Esophagus mucosa (tissue), 1 donor: ENCODE results near the gene GSTM4. TPM values are rescaled to one million over a fixed set of nuclear protein-coding genes. Genes with fewer than 3 reads are reported as not detected.

Source experiments
- ATAC-seq: fragments of 200-7000 bp; cut with Tn5 transposase; one replicate; pipeline ENCODE4 v1.9.1; 2020
- total RNA-seq: library from RNA; stranded (reverse); gene quantifications from one replicate; pipeline ENCODE4 v1.2.4, GENCODE V29; 2023
- donor health status: DM: yes; HTN: yes; CAD: no.

The GSTM4 gene
- total RNA-seq, result 27.3 TPM

DNA sequence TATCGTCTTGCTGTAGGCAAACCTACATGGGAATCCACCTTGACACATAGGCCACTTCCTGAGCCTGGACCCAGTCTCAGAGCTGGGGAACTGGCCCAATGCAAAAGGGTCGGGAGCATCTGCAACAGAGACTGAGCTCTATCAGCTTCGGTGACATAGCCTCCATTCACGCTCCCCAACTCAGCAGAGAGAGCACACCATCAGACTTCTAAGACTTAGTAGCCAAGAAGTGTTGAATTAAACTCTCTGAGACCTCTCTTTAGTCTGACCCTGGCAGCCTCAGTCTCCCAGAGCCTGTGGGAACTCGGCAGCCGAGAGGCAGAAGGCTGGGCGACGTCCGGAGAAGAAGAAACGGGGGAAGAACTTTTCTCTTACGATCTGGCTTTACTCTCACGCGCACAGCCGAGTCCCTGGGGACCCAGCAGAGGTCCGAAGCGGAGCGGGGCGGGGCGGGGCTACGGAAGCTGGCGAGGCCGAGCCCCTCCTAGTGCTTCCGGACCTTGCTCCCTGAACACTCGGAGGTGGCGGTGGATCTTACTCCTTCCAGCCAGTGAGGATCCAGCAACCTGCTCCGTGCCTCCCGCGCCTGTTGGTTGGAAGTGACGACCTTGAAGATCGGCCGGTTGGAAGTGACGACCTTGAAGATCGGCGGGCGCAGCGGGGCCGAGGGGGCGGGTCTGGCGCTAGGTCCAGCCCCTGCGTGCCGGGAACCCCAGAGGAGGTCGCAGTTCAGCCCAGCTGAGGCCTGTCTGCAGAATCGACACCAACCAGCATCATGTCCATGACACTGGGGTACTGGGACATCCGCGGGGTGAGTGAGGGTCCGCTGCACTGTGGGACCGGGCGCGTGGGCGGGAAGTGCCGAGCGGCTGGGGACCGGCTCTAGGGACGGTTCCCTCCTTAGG lies at the start of gene GSTM4:
TSS of gene GSTM4 (plus strand) at position 485 of the 905 bp plus-strand sequence. CDS start at position 776, 291 bp downstream.
- peak; percentile 84 for ATAC-seq

DNA sequence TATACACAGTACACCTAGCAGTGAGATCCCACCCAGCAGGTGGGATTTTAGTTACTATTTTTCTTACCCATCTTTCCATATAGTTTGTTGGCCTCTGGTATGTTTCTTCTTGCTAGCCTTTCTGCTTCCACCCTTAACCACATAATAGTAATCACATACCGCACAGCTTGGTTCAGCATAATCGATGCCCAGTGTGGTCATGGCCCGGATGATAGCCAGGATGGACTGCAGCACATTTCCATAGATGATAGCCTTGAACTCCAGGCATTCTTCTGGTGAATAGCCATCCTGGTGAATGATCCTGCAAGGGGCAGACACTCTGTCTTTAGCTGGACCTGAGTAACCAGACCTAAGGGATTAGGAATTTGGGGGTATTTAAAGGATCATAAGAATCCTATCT lies 46.0 kb upstream of the GSTM4 start:
- no peak for ATAC-seq

DNA sequence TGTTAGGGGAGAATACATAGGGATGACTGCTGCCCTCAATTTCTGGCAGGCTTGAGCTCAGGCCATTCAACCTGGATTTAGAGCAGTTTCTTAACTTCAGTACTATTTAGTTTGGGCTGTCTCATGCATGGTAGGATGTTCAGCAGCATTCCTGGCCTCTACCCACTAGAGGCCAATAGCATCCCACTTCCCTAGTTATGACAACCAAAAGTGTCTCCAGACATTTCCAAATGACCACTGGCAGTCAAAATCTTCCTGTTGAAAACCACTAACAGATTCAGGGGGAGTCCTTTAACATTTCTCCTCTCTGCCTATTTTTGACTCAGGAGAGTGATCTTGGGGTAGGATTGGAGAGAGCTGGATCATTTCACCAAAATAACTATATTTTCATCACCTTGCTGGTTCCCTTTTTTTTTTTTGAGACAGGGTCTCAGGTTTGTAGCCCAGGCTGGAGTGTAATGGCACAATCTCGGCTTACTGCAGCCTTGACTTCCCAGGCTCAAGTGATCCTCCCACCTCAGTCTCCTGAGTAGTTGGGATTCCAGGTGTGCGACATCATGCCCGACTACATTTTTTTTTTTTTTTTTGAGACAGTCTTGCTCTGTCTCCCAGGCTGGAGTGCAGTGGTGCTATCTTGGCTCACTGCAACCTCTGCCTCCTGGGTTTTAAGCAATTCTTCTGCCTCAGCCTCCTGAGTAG lies 45.1 kb upstream of the GSTM4 start:
- ATAC-seq, result no peak

DNA sequence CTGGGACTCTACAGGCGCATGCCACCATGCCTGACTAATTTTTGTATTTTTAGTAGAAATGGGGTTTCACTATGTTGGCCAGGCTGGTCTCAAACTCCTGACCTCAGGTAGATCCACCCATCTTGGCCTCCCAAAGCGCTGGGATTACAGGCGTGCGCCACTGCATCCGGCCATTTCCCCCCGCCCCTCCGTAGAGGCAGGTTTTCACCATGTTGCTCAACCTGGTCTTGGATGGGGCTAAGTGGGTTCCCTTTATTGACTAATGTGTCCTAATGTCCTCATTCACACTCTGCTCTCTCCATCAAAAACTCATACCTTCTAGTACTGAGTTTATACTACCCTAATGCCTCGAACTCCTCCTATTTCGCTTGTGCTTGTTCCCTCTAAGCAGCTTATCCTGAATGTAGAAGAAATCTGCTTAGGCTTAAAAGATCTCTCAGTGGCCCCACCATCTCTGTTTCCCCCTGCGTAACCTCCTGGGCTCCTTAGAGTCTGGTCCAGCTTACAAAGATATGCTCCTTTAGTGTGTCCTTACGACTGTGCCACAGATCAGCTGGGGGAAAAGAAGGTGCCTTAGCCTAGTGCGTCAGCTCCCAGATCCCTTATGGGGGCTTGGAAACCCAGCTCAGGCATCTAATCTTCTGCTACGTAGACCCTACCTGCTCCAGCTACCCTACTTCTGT lies 44.5 kb upstream of the GSTM4 start:
- ATAC-seq, result no peak

DNA sequence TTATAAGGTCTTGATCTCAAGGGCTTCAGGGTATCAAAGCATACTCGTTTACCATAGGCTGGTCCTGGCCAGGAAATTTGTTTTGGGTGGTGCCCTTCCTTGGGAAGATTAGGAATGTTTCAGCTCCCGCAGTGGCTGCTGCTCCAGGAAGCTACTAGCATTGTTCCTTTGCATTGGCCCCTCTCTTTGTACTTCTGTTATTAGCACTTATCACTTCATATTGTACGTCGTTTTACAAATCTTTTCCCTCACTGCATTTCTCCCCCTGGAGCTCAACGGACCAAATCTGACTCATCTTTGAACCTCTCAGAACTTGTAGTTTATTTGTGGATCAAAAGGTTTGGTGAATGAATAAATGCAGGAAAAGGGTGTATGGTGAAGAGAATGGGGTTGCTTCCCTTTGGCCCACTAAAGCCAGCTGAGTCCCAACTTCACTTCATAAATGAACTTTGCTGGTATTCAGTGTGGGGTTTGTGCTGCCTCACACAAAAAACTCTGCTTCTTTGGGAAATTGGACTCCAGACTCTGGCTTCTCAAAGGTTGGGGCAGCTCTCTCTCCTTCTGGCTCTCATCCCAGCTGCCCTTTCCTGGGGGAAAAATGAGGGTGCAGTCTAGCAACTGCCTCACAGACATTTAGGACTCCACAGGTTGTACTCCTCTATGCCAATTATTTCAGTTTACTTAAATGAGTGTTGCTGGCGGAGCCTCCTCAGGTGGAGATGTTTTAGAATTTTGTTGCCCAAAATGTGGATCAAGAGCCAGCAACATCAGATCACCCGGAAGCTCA lies 42.3 kb upstream of the GSTM4 start:
- ATAC-seq, result no peak

DNA sequence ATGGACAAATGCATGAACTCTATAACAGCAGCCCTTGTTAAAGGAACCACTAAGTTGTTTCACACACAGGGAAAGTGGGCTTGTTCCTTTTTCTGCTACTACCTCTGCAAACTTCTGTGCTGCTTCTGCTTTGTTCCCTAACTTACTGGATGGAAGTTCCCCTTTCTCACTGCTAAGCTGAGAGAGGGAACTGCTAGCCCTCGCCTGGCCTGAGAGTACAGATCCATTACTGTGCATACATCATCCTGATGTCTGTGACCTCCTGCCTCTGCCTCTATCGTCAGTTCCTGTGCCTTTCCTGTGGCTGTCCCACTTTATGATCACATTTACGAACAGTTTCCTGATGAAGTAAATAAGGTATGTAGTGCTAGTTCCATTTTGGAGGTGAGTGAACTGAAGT lies 40.0 kb upstream of the GSTM4 start:
- no peak for ATAC-seq

DNA sequence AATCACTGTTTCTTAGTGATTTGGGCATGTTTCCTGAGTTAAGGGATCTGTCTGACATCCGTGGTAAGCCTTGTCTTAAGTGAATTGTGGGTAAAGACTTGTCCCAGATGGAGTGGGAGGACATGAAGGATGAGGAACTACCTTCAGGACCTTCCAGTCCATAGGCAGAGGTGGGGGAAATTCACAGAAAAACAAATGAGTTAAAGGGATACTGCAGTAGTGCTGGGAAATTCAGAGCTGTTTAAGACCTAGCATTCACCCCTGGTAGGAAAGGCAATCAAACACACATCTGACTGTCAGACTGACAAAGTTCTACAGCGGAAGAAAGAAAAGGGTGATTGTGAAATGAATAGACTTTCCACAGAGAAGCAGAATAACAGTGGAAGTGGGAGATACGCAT lies 39.5 kb upstream of the GSTM4 start:
- no peak for ATAC-seq

DNA sequence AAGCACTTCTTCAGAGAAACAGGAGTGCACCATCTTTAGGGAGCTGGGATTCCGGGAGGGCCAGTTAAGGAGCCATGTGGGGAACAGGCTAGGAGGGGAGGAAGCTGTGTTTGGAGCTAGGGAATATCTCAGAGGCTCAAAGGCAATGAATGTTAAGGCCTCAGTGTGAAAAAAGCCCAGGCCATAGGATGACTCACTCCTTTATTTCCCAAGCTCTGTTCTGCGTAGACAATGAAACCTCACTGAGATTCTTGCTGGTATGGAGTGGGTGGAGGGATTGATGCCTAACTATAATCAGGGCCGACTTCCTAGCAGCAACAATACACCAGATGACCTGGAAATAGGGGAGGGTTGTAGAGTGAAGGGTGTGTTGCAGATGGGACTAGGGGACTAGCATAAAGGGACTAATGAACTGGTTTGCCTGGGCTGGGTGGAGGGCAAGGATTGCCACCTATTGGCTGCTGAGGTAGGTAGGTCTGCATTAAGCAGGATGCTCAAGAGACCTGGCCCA lies 38.6 kb upstream of the GSTM4 start:
- peak; percentile 65 for ATAC-seq

DNA sequence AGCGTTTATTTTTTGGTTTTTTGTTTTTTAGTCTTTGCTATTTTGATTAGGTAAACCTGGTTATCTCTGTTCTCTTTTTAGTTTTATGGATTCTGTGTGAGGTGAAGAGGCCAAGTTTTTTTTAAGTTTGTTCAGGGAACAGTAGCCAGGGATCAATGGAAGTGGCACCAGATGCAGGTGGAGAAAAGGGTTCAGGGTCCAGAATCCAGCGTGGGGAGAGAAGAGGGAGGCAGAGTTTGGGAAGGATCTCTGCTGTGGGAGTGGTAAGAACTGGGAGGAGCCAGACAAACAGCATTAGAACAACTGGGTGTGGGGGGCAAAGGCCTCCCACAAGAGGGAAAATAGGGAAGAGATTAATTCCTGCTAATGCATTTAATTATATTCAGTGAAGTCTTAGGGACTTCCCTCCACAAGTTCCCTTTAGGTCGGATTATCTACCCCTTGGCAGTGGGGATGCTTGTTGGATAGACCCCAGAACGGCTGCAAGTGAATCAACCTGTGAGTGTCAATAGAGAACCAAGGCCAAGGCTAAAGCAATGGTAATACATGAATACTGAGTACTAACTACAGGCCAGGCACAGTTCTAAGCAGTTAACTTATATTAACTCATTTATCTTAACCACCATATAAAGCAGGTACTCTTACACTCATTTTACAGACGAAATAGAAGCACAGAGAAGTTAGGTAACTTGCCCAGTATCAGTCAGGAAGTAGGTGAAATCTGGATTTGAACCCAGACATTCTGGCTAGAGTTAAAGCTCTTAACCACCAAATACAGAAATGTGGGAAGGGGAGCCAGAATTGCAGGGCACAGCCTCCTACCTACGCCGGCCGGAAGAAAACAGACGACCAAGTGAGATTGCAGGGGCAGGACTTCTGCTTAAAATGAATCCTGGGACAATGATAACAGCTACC lies 37.0 kb upstream of the GSTM4 start:
- ATAC-seq, result no peak

DNA sequence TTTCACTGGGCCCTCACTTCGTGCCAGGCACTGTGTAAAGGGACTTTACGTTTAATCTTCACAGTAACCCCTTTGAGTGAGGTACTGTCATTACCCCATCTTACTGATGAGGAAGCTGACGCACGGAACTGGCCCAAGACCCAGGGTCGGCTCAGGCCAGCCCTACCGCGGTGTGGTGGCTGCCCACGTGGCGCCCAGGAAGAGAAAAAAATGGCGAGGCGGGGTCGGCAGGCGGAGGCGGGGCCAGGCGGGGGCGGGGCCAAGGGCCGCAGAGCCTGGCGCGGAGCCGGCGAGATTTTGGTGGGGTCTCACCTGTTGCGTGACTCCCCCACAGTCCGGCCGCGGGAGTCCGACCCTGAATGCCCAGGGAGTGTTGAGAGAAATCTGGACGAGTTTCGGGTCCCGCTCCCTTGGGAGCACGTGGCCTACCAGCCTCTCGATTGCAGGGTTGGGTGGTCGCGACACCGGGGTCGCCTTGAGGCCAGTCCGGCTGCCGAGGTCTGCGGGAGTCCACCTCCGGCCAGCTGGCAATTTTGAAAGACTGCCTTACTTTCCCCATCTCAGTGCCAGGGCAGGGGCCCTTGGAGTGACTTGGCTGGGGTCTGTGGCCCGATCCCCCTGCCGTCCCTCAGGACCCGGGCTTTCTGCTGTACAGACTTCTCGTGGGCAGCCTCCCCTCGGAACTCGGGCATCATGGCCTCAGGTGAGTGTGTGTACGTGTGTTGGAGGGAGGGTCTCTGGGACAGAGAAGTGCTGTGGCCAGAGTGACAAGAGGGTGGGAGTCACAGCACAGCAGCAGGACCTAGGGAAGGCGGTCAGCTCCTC lies 36.1 kb upstream of the GSTM4 start, which contains the start of the genes AMPD2 and GNAT2:
TSS of gene AMPD2 (plus strand) at position 262 of the 825 bp plus-strand sequence. CDS start 1,339 bp downstream, outside the sequence.
TSS of gene GNAT2 (minus strand) at position 41 of the 825 bp plus-strand sequence. CDS start 6,746 bp downstream, outside the sequence.
- ATAC-seq, result peak; percentile 50

DNA sequence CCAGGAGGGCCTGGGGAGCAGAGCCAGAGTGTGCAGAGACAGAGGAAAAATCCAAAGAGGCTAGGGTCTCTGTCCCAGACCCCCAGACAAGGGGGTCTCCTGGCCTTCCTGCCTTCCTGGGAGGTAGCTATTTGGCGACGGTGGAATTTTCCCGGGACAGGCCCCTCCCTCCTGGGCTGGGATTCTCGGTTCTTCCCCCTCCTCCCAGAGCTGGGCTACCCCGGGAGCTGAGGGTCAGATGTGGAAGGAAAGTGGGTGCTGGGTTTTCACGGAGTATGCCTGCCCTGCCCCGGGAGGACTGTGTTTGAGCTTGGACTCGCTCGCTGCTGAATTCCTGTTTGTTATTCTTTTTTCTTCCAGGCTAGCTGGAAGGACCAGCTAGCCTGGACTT lies 35.5 kb upstream of the GSTM4 start:
- ATAC-seq, result peak; percentile 3

DNA sequence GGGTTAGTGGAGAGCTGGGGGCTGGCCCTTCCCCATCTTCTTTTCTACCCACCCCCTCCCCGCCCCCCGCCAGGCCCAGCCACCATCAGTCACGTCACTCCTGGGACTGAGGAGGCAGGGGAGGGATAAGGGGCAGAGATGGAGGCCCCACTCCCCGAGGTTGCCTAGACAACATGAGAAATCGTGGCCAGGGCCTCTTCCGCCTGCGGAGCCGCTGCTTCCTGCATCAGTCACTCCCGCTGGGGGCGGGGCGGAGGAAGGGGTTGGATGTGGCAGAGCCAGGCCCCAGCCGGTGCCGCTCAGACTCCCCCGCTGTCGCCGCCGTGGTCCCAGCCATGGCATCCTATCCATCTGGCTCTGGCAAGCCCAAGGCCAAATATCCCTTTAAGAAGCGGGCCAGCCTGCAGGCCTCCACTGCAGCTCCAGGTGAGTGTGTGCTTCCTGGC lies 35.0 kb upstream of the GSTM4 start:
- ATAC-seq, result peak; percentile 69

DNA sequence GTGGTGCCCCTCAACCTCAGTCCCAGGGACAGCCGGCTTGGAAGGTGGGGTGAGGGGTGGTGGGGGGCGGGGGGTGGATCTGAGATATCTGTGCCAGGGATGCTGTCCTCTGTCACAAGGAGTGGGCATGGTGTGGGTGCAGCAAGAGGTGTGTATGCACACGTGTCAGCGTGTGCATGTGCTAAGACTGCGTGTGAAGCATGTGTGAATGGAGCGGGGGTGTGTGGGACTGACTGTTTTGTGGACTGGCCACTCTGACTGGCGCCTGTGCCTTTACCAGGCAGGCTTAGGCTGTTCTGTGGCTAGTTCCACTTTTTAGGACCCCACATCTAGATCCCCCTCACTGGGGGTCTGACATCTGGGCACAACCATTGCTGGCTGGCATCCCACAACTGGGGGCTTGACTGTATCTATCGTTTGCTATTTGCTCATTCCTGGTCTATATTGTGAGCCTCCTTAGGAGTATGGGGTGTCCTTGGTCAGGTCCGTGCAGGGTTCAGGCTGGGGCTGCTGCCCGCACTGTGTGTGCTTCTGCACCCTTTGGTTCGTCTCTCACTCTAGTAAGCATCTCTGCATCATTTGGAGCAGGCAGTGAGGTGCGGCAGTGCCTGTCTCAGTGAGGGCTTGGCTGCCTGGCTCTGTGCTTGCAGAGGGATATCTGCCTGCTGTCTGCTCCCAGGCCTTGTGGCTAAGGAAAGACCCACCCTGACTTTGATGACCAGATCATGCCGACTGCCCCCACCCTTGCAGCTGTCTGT lies 34.3 kb upstream of the GSTM4 start:
- ATAC-seq, result peak; percentile 3

DNA sequence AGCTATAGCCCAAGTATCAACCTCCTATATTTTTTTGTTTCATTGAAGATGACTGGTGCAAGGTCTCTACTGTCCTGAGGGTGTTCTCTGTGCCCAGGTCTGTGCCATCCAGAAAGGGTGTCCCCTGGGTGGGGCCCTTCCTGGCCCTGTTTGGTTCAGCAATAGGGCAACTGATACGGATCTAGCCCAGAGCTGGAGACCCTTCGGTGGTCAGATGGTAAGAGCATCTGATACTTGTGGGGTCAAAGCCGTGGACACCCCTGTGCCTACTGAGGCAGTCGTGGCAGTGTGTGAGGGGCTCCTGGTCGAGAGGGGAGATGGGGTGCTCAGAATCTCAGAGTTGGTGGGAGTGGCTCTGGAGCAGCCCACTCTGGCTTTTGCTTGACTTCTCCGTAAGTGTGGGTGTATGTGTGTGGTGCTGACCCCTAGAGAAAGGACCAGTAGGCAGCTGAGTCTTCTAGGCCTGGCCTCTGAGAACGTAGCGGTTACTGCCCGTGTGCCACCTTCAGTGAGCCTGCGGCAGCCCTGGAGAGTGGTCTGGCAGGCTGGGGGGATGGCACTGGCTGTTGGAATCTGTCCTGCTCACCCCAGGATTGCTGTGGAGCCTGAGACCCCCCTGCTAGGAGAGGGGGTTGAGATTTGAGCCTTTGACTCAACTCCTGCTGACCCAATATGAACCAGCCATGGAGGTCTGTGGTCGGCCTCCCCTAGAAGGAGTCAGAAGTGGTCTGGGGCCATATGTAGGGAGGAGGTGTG lies 33.6 kb upstream of the GSTM4 start:
- ATAC-seq, result no peak

DNA sequence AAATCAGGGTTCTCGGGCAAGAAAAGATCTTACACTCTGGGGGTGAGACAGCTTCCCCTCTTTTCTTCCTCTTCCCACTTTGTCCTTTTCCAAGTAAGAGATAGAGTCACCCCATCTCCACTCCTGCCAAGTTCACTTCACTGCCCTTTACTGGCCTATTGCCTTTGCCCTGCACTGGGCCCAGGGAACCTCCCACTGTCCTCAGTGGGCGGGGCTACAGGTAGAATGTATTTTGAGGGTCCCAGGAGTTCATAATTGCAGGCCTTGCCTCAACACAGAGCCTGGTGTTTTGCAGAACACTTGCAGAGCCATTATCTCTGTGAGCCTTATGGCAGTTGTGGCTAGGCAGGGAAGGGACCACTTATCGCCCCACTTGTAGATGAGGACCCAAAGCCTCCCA lies 33.0 kb upstream of the GSTM4 start:
- no peak for ATAC-seq

DNA sequence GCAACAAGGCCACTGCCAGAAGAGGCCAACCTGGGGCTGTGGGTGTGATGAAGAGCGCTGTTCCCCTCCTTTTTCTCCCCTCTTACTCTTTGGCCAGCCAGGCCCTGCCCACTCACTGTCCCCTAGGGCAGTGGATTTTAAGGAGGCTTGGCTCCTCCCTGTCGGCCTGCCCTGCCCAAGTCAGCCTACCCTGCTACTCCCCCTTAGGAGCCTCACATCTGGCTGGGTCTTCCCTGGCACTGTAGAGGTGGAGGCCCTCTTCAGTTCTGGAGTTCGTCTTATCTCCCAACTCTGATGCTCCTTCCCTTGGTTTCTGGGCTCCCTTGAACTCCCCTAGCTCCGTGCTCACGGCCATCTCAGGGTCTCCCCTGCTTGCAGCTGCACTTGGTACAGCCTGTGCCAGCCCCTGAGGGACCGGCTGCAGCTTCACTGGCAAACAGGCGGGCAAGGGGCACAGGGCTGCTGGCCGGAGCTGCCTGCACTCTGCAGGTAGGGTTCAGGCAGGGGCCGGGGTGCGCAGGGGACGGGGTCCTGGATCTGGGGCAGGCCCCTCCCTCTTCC lies 32.2 kb upstream of the GSTM4 start:
- ATAC-seq, result no peak

DNA sequence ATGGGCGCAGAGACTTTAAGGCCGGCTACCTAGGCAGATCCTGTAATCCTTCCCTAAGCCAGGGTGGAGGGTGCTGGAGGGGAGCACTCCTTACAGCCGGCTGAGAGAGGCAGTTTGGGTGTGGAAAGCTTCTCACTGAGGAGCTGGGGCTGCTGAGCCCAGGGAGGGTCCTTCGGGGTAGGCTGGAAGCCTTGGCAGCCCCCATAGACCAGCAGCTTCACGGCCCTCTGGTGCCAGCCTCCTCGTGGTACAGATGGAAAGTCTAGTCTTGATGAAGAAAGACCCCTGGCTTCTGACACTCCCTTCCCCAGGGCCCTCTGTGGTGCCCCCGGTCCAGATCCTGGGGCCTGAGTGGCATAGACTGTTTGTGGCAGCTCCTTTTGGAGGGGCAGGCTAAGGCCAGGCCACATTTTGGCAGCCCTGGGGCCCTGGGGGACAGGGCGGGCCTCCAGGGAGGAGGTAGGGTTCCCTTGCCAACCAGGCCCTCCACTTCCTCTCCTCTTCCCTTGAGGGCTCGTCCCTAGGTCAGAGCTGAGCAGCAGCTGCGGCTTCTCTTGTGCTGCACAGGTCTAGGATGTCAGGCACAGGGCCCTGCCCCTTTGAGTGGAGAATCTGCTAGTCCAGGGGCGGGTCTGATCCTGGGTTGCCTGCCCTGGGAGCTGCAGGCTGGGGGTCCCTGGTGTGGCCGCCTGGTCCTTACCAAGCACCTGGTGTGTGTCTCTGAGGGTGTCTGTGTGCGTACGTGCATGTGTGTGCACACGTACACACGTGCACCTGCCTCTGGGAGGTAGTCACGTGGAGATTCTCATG lies 31.5 kb upstream of the GSTM4 start:
- no peak for ATAC-seq
